ENCODE results near the gene FBXL17. TPM values are rescaled to one million over a fixed set of nuclear protein-coding genes. Genes with fewer than 3 reads are reported as not detected.

The FBXL17 gene
- total RNA-seq, 4 donors from 2014 or later: 14.4 to 22.0 (median 16.6) TPM

- no peaks in the 10 kb centered on the region for H3K27me3 ChIP-seq
- TF ChIP-seq CTCF (IDR thresholded peaks at IDR 0.05) (no peak), POLR2AphosphoS5 (IDR thresholded peaks at IDR 0.05) (no peak), POLR2A (IDR thresholded peaks at IDR 0.05; ENCODE audit: low read depth) (no peak), EP300 (IDR thresholded peaks at IDR 0.05) (no peak)
- no peaks in the 10 kb centered on the region for H3K36me3 ChIP-seq
- H3K9me3 ChIP-seq: no peaks in the 10 kb centered on the region
- H3K4me3 ChIP-seq: no peak overlapping the region
- intact Hi-C loops (cut with DNase I): no loop called here
- 73% methylated on average over 4 of the region's 4 CpGs for WGBS
- peak; percentile 37 for DNase-seq (ENCODE audit: extremely low spot score)
- H3K27ac ChIP-seq (replicated peaks in 1 of 4): no peak overlapping the region
- H3K4me1 ChIP-seq: no peaks in the 10 kb centered on the region
Observed at GRCh38 chr5:107809201-107810034, 572.5 kb downstream of the FBXL17 start.

Small RNA genes lying within 50 kb of the gene (small RNA-seq; reads per million reads assigned to genes)
- gene RN7SKP122: 0 reads per million in 3 donors

Measured in esophagus muscularis mucosa (tissue), 4 donors.